Measurements from ENCODE around the gene TRPM3.

Gene TRPM3

GRCh38 chr9:70529377-70529776 lies 592.0 kb downstream of the TRPM3 start:
- TF ChIP-seq CTCF (IDR thresholded peaks at IDR 0.05; ENCODE audit: low read depth, low read length, missing control alignments): no peak
- in situ Hi-C loops (cut with HindIII; ENCODE audit: low sequenced_read_pairs): no loop called here
- no peak overlapping the region for H3K4me3 ChIP-seq (ENCODE audit: low read depth, low read length)
- no peak for DNase-seq (ENCODE audit: low read depth)

- DNase-seq (ENCODE audit: low read depth): no peak
- no peak for TF ChIP-seq CTCF (IDR thresholded peaks at IDR 0.05; ENCODE audit: low read depth, low read length, missing control alignments)
- H3K4me3 ChIP-seq (ENCODE audit: low read depth, low read length): no peak overlapping the region
- in situ Hi-C loops (cut with HindIII; ENCODE audit: low sequenced_read_pairs): no loop called here
These were observed 594.5 kb downstream of the TRPM3 start for GRCh38 chr9:70526902-70527301.

GRCh38 chr9:70525519-70525918 lies 595.9 kb downstream of the TRPM3 start:
- in situ Hi-C loops (cut with HindIII; ENCODE audit: low sequenced_read_pairs): no loop called here
- no peak for DNase-seq (ENCODE audit: low read depth)
- TF ChIP-seq CTCF (IDR thresholded peaks at IDR 0.05; ENCODE audit: low read depth, low read length, missing control alignments): no peak
- H3K4me3 ChIP-seq (ENCODE audit: low read depth, low read length): no peak overlapping the region

- TF ChIP-seq CTCF (IDR thresholded peaks at IDR 0.05; ENCODE audit: low read depth, low read length, missing control alignments): no peak
- DNase-seq (ENCODE audit: low read depth): no peak
- in situ Hi-C loops (cut with HindIII; ENCODE audit: low sequenced_read_pairs): loop anchor here (5.0 kb wide), 1 partner anchor 38 kb away; no protein-coding TSS in a partner anchor
- H3K4me3 ChIP-seq (ENCODE audit: low read depth, low read length): no peak overlapping the region
These were observed 601.3 kb downstream of the TRPM3 start for GRCh38 chr9:70519912-70520724.

GRCh38 chr9:70517926-70518610 lies 603.4 kb downstream of the TRPM3 start:
- TF ChIP-seq CTCF (IDR thresholded peaks at IDR 0.05; ENCODE audit: low read depth, low read length, missing control alignments): no peak

GRCh38 chr9:70514273-70514672 lies 607.1 kb downstream of the TRPM3 start:
- DNase-seq (ENCODE audit: low read depth): no peak
- in situ Hi-C loops (cut with HindIII; ENCODE audit: low sequenced_read_pairs): no loop called here
- H3K4me3 ChIP-seq (ENCODE audit: low read depth, low read length): no peak overlapping the region
- no peak for TF ChIP-seq CTCF (IDR thresholded peaks at IDR 0.05; ENCODE audit: low read depth, low read length, missing control alignments)

More at GRCh38 chr9:70517926-70518610, 603.4 kb downstream of the TRPM3 start:
- DNase-seq (ENCODE audit: low read depth): no peak
- H3K4me3 ChIP-seq (ENCODE audit: low read depth, low read length): no peak overlapping the region
- in situ Hi-C loops (cut with HindIII; ENCODE audit: low sequenced_read_pairs): no loop called here
